Endothelial cell (in vitro differentiated cells): ENCODE data around the gene AK8. TPM values are rescaled to one million over a fixed set of nuclear protein-coding genes. Genes with fewer than 3 reads are reported as not detected.
A peak's percentile ranks its signal among the peaks of the same experiment; 100 is the strongest.

Experiments
- DNase-seq: peaks from one replicate; pipeline ENCODE4 v3.0.0; 2021; ENCODE audit warnings: low spot score
- H3K27ac Mint-ChIP-seq: one replicate; pipeline ENCODE4 v1.8.0; 2021; ENCODE audit warnings: mixed read lengths, inconsistent platforms; ENCODE audit not compliant: unreplicated experiment
- H3K27me3 Mint-ChIP-seq: one replicate; pipeline ENCODE4 v1.8.0; 2021; ENCODE audit warnings: mild to moderate bottlenecking, moderate library complexity, mixed read lengths, inconsistent platforms; ENCODE audit not compliant: unreplicated experiment
- H3K36me3 Mint-ChIP-seq: one replicate; pipeline ENCODE4 v1.8.0; 2021; ENCODE audit warnings: mild to moderate bottlenecking, low read depth, mixed read lengths, inconsistent platforms; ENCODE audit not compliant: unreplicated experiment
- H3K4me1 Mint-ChIP-seq: one replicate; pipeline ENCODE4 v1.8.0; 2021; ENCODE audit warnings: mild to moderate bottlenecking, mixed read lengths, inconsistent platforms; ENCODE audit not compliant: unreplicated experiment
- H3K4me3 Mint-ChIP-seq: one replicate; pipeline ENCODE4 v1.8.0; 2021; ENCODE audit warnings: mild to moderate bottlenecking, mixed read lengths, inconsistent platforms; ENCODE audit not compliant: unreplicated experiment
- H3K9me3 Mint-ChIP-seq: one replicate; pipeline ENCODE4 v1.8.0; 2021; ENCODE audit warnings: mixed read lengths, inconsistent platforms; ENCODE audit not compliant: unreplicated experiment
- CTCF ChIP-seq: fragments of 200-600 bp; sonication (generic); IDR thresholded peaks from one replicate; pipeline ENCODE4 v1.5.0; 2021; ENCODE audit warnings: antibody characterized with exemption; ENCODE audit not compliant: unreplicated experiment
- total RNA-seq: library from RNA; stranded (reverse); fragmentation: NEBNext Ultra II Directional; extraction: Animal tissue kit (Norgen Biotek cat#: 25700); gene quantifications from one replicate; pipeline ENCODE4 v1.2.1, GENCODE V29; 2021; ENCODE audit not compliant: unreplicated experiment

Gene AK8
- total RNA-seq, 1 donor from 2014 or later, result 2.0 TPM

- no peak for DNase-seq
- TF ChIP-seq CTCF, result no peak
- no peak overlapping the region for H3K4me3 Mint-ChIP-seq
- H3K27ac Mint-ChIP-seq, result no peak overlapping the region
- no peaks in the 10 kb centered on the region for H3K9me3 Mint-ChIP-seq
- H3K27me3 Mint-ChIP-seq, result no peaks in the 10 kb centered on the region
- H3K4me1 Mint-ChIP-seq, result no peaks in the 10 kb centered on the region
- peaks cover 36% of the 10 kb centered on the region for H3K36me3 Mint-ChIP-seq
Observed at GRCh38 chr9:132914924-132915323, 36.8 kb upstream of the AK8 start.

GRCh38 chr9:132912131-132912530, 34.0 kb upstream of the AK8 start:
- no peak for DNase-seq
- no peak for TF ChIP-seq CTCF
- no peaks in the 10 kb centered on the region for H3K27me3 Mint-ChIP-seq
- peaks cover 26% of the 10 kb centered on the region for H3K36me3 Mint-ChIP-seq
- H3K27ac Mint-ChIP-seq, result no peak overlapping the region
- no peak overlapping the region for H3K4me3 Mint-ChIP-seq
- no peaks in the 10 kb centered on the region for H3K9me3 Mint-ChIP-seq
- H3K4me1 Mint-ChIP-seq, result no peaks in the 10 kb centered on the region

- no peak for DNase-seq
- Mint-ChIP-seq H3K27me3 (no peaks in the 10 kb centered on the region), H3K36me3 (peaks cover 26% of the 10 kb centered on the region), H3K27ac (no peak overlapping the region), H3K4me3 (peak overlapping the region; percentile 6), H3K9me3 (no peaks in the 10 kb centered on the region), H3K4me1 (no peaks in the 10 kb centered on the region)
- no peak for TF ChIP-seq CTCF
Observed at GRCh38 chr9:132910376-132910775, 32.3 kb upstream of the AK8 start.

- Mint-ChIP-seq H3K36me3 (peaks cover 29% of the 10 kb centered on the region), H3K27ac (no peak overlapping the region), H3K9me3 (no peaks in the 10 kb centered on the region), H3K27me3 (no peaks in the 10 kb centered on the region), H3K4me3 (no peak overlapping the region), H3K4me1 (no peaks in the 10 kb centered on the region)
- no peak for TF ChIP-seq CTCF
- DNase-seq, result no peak
Observed at GRCh38 chr9:132909311-132909710, 31.2 kb upstream of the AK8 start.

GRCh38 chr9:132908635-132909034, 30.6 kb upstream of the AK8 start:
- H3K4me3 Mint-ChIP-seq, result no peak overlapping the region
- TF ChIP-seq CTCF, result no peak
- H3K4me1 Mint-ChIP-seq, result peaks cover 2% of the 10 kb centered on the region
- peaks cover 29% of the 10 kb centered on the region for H3K36me3 Mint-ChIP-seq
- H3K27ac Mint-ChIP-seq, result no peak overlapping the region
- H3K27me3 Mint-ChIP-seq, result no peaks in the 10 kb centered on the region
- H3K9me3 Mint-ChIP-seq, result no peaks in the 10 kb centered on the region
- no peak for DNase-seq
